Subcutaneous adipose tissue (tissue), 4 donors: ENCODE measurements around the gene EMID1. TPM values are rescaled to one million over a fixed set of nuclear protein-coding genes. Genes with fewer than 3 reads are reported as not detected.

ENCODE experiments used
- small RNA-seq: library from RNA; depleted of rRNA; stranded (forward); fragments of <200 nt; gene quantifications from one replicate; pipeline ENCODE3, GENCODE V24; 2016
- total RNA-seq, 4 donors: library from RNA; depleted of rRNA; stranded (reverse); fragments of >200 nt; gene quantifications; one replicate each; pipeline ENCODE4 v1.1.0, GENCODE V29; 2016
- TF ChIP-seq, protein P1 (sequence below): fragments of 450-650 bp; IDR thresholded peaks from one replicate; pipeline ENCODE4 v1.5.1; 2016; ENCODE audit warnings: low read depth, mild to moderate bottlenecking, control low read depth, antibody characterized with exemption, moderate library complexity

The EMID1 gene
- total RNA-seq, 4 donors from 2014 or later, result 0.17 to 1.3 (median 0.94) TPM; not detected in 1

DNA sequence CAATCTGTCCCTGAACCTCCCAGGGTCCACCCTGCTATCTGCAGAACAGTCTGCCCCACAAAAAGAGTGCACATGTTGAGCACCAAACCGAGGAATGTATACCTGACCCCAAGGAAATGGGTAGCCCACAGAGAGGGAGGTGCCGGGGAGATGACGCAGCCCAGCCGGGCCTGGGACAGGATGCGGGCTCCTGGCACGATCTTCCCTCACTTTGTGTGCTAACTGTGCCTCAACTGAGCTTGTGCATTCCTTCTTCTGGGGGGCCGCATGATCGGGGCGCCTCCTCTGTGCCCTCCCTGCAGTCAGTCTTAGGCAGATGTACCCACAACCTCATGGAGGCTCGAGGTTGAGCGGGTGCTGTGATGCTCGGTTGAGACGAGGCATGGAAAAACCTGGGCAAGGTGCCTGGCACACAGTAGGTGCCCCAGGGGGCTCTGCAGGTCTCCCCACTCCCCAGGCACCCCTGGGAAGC lies 103.1 kb downstream of the EMID1 start:
- TF ChIP-seq, protein P1, sequence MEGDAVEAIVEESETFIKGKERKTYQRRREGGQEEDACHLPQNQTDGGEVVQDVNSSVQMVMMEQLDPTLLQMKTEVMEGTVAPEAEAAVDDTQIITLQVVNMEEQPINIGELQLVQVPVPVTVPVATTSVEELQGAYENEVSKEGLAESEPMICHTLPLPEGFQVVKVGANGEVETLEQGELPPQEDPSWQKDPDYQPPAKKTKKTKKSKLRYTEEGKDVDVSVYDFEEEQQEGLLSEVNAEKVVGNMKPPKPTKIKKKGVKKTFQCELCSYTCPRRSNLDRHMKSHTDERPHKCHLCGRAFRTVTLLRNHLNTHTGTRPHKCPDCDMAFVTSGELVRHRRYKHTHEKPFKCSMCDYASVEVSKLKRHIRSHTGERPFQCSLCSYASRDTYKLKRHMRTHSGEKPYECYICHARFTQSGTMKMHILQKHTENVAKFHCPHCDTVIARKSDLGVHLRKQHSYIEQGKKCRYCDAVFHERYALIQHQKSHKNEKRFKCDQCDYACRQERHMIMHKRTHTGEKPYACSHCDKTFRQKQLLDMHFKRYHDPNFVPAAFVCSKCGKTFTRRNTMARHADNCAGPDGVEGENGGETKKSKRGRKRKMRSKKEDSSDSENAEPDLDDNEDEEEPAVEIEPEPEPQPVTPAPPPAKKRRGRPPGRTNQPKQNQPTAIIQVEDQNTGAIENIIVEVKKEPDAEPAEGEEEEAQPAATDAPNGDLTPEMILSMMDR, result no peak

Small RNA genes within 50 kb of the gene (small RNA-seq; reads per million reads assigned to genes)
- gene RNU6-1219P, result not detected

Other genes starting within 250 kb of the EMID1 start
- gene C22orf31, start 144.1 kb upstream of the EMID1 start, total RNA-seq, result not detected
- gene KREMEN1, start 132.9 kb upstream of the EMID1 start, total RNA-seq, result 10 to 100 TPM in 1 of 4 donors, 1 to 10 TPM in 3; 7.6 to 15.9 (median 8.9) TPM
- 10 to 100 TPM in 3 of 4 donors, 1 to 10 TPM in 1; 7.3 to 32.0 (median 14.2) TPM for gene RHBDD3, start 62.1 kb downstream of the EMID1 start, total RNA-seq
- gene EWSR1, start 62.4 kb downstream of the EMID1 start, total RNA-seq, result 100 to 1,000 TPM; 132 to 179 (median 168) TPM
- 10 to 100 TPM in 2 of 4 donors, 1 to 10 TPM in 2; 7.5 to 31.6 (median 10.3) TPM for gene GAS2L1, start 100.8 kb downstream of the EMID1 start, total RNA-seq
- gene RASL10A, start 109.8 kb downstream of the EMID1 start, total RNA-seq, result 1 to 10 TPM in 2 of 4 donors, under 1 TPM in 2; 0.38 to 2.2 (median 1.1) TPM
- gene AP1B1, start 182.7 kb downstream of the EMID1 start, total RNA-seq, result 10 to 100 TPM; 49.7 to 81.1 (median 60.1) TPM
- gene RFPL1, start 232.7 kb downstream of the EMID1 start, total RNA-seq, result not detected